Right cardiac atrium (tissue), 5 donors: ENCODE results near the gene UGGT2. TPM values are rescaled to one million over a fixed set of nuclear protein-coding genes. Genes with fewer than 3 reads are reported as not detected.
A peak's percentile ranks its signal among the peaks of the same experiment; 100 is the strongest.
"Not testable (repeated sequence)": the region's sequence is repeated elsewhere in the genome, so short reads cannot be mapped to it uniquely, and the experiment has no call there.

Experiments
- ATAC-seq, 2 donors: fragments of 200-7000 bp; cut with Tn5 transposase; one replicate each; pipeline versions ENCODE4 v1.8.0 to v1.9.1; 2020; ENCODE audit warnings: moderate library complexity in 2 of 2, mild to moderate bottlenecking in 1 of 2
- DNase-seq, 3 donors: peaks; one replicate each; pipeline ENCODE4 v3.0.0-alpha.2; 2020
- H3K27ac ChIP-seq: one replicate; pipeline ENCODE4 v1.5.1; 2013; ENCODE audit warnings: mild to moderate bottlenecking, low read length, control low read depth, moderate library complexity
- H3K27me3 ChIP-seq: one replicate; pipeline ENCODE4 v1.6.1; 2013; ENCODE audit not compliant: control insufficient read depth, insufficient read depth
- H3K4me1 ChIP-seq: one replicate; pipeline ENCODE4 v1.6.1; 2013; ENCODE audit warnings: low read length; ENCODE audit not compliant: control insufficient read depth, insufficient read depth
- H3K4me3 ChIP-seq: one replicate; pipeline ENCODE4 v1.5.1; 2013; ENCODE audit warnings: low read length, control low read depth
- H3K9me3 ChIP-seq: one replicate; pipeline ENCODE4 v1.6.1; 2013; ENCODE audit warnings: low read length; ENCODE audit not compliant: control insufficient read depth
- WGBS: extraction: QIAGEN DNeasy Blood & Tissue Kit; methylation state at CpG from one replicate; pipeline ENCODE4 v1.1.7; 2013; 5-methylcytosine and 5-hydroxymethylcytosine counted together
- intact Hi-C, 4 donors: fragments of 100-400 bp; cut with DNase I; formaldehyde crosslinking; loops; one replicate each; pipeline versions ENCODE4 v1.11.0 to v1.14.0; 2022 to 2023
- polyA plus RNA-seq: library from polyadenylated mRNA; stranded (reverse); fragments of 200-250 nt; gene quantifications from one replicate; pipeline ENCODE4 v1.2.3, GENCODE V29; 2013
- total RNA-seq, 4 donors: library from RNA; stranded (reverse); fragmentation: NEBNext Ultra II Directional; extraction: Animal tissue kit (Norgen Biotek cat#: 25700); gene quantifications; one replicate each; pipeline ENCODE4 v1.2.1, GENCODE V29; 2021
- donor health status: healthy with polysubstance abuse.
- donor health status: DM: no; HTN: yes; CAD: no.
- donor health status: DM: no; HTN: no; CAD: no.
- donor health status: DM: no; HTN: yes; CAD: no; lungs with severe emphysema.
- donor health status: DM: yes; HTN: yes; CAD: no.

Gene UGGT2
- total and polyA plus RNA-seq, 5 donors = 7.6 to 33.4 (median 20.9) TPM

DNA sequence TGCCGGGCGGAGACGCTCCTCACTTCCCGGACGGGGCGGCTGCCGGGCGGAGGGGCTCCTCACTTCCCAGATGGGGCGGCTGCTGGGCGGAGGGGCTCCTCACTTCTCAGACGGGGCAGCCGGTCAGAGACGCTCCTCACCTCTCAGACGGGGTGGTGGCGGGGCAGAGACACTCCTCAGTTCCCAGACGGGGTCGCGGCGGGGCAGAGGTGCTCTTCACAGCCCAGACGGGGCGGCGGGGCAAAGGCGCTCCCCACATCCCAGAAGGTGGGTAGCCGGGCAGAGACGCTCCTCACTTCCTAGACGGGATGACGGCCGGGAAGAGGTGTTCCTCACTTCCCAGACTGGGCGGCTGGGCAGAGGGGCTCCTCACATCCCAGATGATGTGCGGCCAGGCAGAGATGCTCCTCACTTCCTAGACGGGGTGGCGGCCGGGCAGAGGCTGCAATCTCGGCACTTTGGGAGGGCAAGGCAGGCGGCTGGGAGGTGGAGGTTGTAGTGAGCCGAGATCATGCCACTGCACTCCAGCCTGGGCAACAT is 124.8 kb downstream of the UGGT2 start:
- H3K27ac ChIP-seq, H3K9me3 ChIP-seq, intact Hi-C loops, H3K4me3 ChIP-seq, ATAC-seq, H3K27me3 ChIP-seq, H3K4me1 ChIP-seq: not testable (repeated sequence)
- 89% methylated on average over 36 of the region's 36 CpGs for WGBS
- peak in 2 of 3 donors; percentile 20 to 32 for DNase-seq

- ATAC-seq = no peak
- 53% methylated on average over 3 of the region's 3 CpGs for WGBS
Observed at GRCh38 chr13:95926231-95926630, 127.0 kb downstream of the UGGT2 start.

DNA sequence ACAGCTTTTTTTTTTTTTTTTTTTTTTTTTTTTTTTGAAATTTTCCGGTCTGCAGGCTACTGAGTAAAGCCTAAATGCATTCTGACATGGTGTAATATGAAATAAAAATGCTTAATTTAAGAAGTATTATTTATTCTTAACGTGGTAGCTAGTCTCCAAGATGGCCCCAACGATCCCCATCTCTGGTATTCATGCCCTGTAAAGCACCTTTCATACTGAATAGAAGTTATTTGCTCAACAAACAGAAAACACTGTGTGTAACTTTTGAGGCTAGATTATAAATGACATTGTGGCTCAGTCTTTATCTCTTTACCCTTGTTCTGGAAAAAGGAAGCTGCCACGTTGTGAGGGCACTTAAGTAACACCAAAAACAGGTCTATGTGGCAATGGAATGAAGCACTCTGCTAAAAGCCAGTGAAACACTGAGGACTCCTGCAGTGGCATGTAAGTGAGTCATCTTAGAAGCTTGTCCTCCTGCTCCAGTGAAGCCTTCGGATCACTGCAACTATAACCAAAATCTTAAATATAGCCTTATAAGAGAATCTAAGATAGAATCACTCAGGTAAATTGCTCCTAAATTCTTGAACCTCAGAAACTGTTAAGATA is 128.7 kb downstream of the UGGT2 start:
- no peaks in the 10 kb centered on the region for H3K27me3 ChIP-seq
- H3K27ac ChIP-seq = no peak overlapping the region
- intact Hi-C loops = no loop called here
- no peak for DNase-seq
- ATAC-seq = no peak
- H3K9me3 ChIP-seq = no peaks in the 10 kb centered on the region
- H3K4me1 ChIP-seq = no peaks in the 10 kb centered on the region
- WGBS = 80% methylated on average over 5 of the region's 5 CpGs
- no peak overlapping the region for H3K4me3 ChIP-seq

More at GRCh38 chr13:95926231-95926630, 127.0 kb downstream of the UGGT2 start:
- Histone ChIP-seq H3K27ac (no peak overlapping the region), H3K4me3 (no peak overlapping the region), H3K4me1 (no peaks in the 10 kb centered on the region), H3K27me3 (no peaks in the 10 kb centered on the region), H3K9me3 (no peaks in the 10 kb centered on the region)
- intact Hi-C loops = no loop called here
- DNase-seq = no peak

- DNase-seq (no peak), ATAC-seq (no peak)
- Histone ChIP-seq H3K27ac (no peak overlapping the region), H3K4me1 (no peaks in the 10 kb centered on the region), H3K27me3 (no peaks in the 10 kb centered on the region), H3K9me3 (no peaks in the 10 kb centered on the region), H3K4me3 (no peak overlapping the region)
- WGBS = 89% methylated on average over 2 of the region's 2 CpGs
- intact Hi-C loops = no loop called here
Observed at GRCh38 chr13:95921485-95921884, 131.7 kb downstream of the UGGT2 start.

GRCh38 chr13:95920485-95920884 is 132.7 kb downstream of the UGGT2 start:
- Histone ChIP-seq H3K27ac (no peak overlapping the region), H3K4me1 (no peaks in the 10 kb centered on the region), H3K27me3 (no peaks in the 10 kb centered on the region), H3K9me3 (no peaks in the 10 kb centered on the region), H3K4me3 (no peak overlapping the region)
- 88% methylated on average over 4 of the region's 4 CpGs for WGBS
- ATAC-seq (no peak), DNase-seq (no peak)
- intact Hi-C loops = no loop called here

- H3K27me3 ChIP-seq = no peaks in the 10 kb centered on the region
- intact Hi-C loops = no loop called here
- 95% methylated on average over 2 of the region's 2 CpGs for WGBS
- no peak overlapping the region for H3K27ac ChIP-seq
- no peak overlapping the region for H3K4me3 ChIP-seq
- H3K9me3 ChIP-seq = no peaks in the 10 kb centered on the region
- H3K4me1 ChIP-seq = no peaks in the 10 kb centered on the region
- ATAC-seq (no peak), DNase-seq (no peak)
Observed at GRCh38 chr13:95918860-95919259, 134.3 kb downstream of the UGGT2 start.

DNA sequence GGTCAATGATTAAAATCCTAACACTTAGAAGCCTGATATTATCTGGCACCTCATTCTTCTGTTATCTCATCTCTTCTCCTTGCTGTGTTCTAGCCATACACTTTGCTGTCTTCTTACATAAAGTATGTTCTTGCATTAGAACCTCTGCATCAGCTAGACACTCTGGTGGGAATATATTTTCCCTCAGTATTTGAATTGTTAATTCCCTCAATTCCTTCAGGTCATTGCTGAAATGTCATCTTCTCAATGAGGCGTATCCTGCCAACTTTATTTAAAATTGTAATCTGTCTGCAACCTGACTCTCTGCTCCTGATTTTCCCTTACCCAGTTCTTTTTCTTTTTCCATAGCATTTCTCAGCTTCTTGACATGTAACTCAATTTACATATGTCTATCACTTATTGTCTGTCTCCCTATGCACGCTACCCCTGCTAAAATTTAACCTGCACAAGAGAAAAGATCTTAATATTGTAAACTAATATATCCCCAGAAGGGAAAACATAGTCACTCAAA is 138.2 kb downstream of the UGGT2 start:
- Histone ChIP-seq H3K27me3 (no peaks in the 10 kb centered on the region), H3K9me3 (no peaks in the 10 kb centered on the region), H3K27ac (no peak overlapping the region), H3K4me3 (no peak overlapping the region), H3K4me1 (no peaks in the 10 kb centered on the region)
- intact Hi-C loops = no loop called here
- WGBS = 97% methylated on average over 2 of the region's 2 CpGs
- ATAC-seq (no peak), DNase-seq (no peak)

DNA sequence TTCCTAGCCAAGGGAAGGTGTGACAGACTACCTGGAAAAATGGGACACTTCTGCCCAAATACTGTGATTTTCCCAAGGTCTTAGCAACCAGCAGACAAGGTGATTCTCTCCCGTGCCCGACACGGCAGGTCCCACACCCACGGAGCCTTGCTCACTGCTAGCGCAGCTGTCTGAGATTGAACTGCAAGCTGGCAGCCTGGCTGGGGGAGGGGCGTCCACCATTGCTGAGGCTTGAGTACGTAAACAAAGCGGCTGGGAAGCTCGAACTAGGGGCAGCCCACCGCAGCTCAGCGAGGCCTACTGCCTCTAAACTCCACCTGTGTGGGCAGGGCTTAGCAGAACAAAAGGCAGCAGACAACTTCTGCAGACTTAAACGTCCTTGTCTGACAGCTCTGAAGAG is 146.2 kb downstream of the UGGT2 start:
- Histone ChIP-seq H3K4me1 (no peaks in the 10 kb centered on the region), H3K27me3 (no peaks in the 10 kb centered on the region), H3K4me3 (no peak overlapping the region), H3K9me3 (no peaks in the 10 kb centered on the region), H3K27ac (no peak overlapping the region)
- WGBS = 95% methylated on average over 12 of the region's 12 CpGs
- ATAC-seq (no peak), DNase-seq (no peak)
- intact Hi-C loops = no loop called here

DNA sequence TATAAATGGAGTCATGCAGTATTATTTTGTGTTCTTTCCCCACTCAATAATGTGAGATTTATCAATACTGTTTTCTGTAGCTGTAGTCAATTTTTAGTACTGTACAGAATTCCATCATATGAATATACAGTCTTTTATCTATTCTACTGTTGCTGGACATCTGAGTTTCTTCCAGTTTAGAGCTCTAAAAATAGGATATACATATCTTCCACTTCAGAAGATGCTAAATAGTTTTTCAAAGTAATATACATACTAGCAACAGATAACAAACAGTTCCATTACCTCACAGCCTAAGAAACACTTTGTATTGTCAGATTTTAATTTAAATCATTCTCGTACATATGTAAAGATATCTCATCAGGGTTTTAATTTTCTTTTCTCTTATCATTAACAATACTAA is 149.6 kb downstream of the UGGT2 start:
- Histone ChIP-seq H3K9me3 (no peaks in the 10 kb centered on the region), H3K27ac (no peak overlapping the region), H3K27me3 (no peaks in the 10 kb centered on the region), H3K4me1 (no peaks in the 10 kb centered on the region), H3K4me3 (no peak overlapping the region)
- 61% methylated on average over 1 of the region's 1 CpG for WGBS
- intact Hi-C loops = no loop called here
- ATAC-seq (no peak), DNase-seq (no peak)

DNA sequence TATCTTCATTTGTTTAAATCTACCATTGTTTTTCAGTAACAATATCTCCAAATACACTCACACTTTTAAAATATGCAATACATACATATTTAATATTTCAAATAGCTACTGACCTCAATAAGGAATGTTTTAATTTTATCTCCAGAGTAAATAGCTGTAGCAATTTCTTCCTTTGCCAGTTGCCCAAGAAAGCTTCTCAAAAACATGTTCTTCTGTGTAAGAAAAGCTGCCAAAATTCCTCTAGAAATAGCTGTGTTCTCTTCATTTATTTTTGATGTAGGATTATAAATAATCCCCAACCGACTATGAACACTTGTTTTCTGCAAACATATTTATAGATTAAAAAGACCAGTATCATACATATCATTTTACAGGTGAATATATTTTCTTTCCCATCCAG is 150.5 kb downstream of the UGGT2 start:
- WGBS = 36% methylated on average over 1 of the region's 1 CpG
- DNase-seq = no peak
- no peaks in the 10 kb centered on the region for H3K4me1 ChIP-seq
- H3K27me3 ChIP-seq = no peaks in the 10 kb centered on the region
- intact Hi-C loops = no loop called here
- H3K9me3 ChIP-seq = no peaks in the 10 kb centered on the region
- H3K4me3 ChIP-seq = no peak overlapping the region
- H3K27ac ChIP-seq = no peak overlapping the region
- no peak for ATAC-seq

DNA sequence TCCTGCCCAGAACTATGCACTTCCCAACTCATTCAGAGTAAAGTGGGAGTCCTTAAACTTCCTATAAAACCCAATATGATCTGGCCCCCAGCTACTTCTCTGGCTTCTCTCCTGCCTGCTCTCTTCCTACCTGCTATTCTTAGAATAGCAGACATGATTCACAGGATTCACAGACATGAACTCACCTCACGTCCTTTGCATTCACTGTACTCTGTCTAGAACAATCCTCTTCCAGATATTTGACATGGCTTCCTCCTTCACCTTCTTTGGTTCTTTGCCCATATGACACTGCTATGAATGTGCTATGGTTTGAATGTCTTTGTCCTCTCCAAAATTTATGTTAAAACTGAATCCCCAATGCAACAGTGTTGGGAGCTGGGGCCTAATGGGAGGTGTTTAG is 154.9 kb downstream of the UGGT2 start:
- no peaks in the 10 kb centered on the region for H3K9me3 ChIP-seq
- no peak overlapping the region for H3K27ac ChIP-seq
- H3K27me3 ChIP-seq = no peaks in the 10 kb centered on the region
- 93% methylated on average over 1 of the region's 1 CpG for WGBS
- H3K4me1 ChIP-seq = no peaks in the 10 kb centered on the region
- intact Hi-C loops = no loop called here
- ATAC-seq (no peak), DNase-seq (no peak)
- no peak overlapping the region for H3K4me3 ChIP-seq

- Histone ChIP-seq H3K4me3 (no peak overlapping the region), H3K4me1 (no peaks in the 10 kb centered on the region), H3K27ac (no peak overlapping the region), H3K9me3 (no peaks in the 10 kb centered on the region), H3K27me3 (no peaks in the 10 kb centered on the region)
- 72% methylated on average over 3 of the region's 3 CpGs for WGBS
- intact Hi-C loops = no loop called here
- DNase-seq = no peak
- ATAC-seq = no peak
Observed at GRCh38 chr13:95896301-95896700, 156.9 kb downstream of the UGGT2 start.
